HFFc6 (cell line): ENCODE results near the gene WDR53. TPM values are rescaled to one million over a fixed set of nuclear protein-coding genes. Genes with fewer than 3 reads are reported as not detected.
"Not testable (repeated sequence)": the region's sequence is repeated elsewhere in the genome, so short reads cannot be mapped to it uniquely, and the experiment has no call there.

Source experiments
- DNase-seq: peaks from one replicate; pipeline ENCODE4 v3.0.0-alpha.2; 2018
- H3K27ac Mint-ChIP-seq: 2 replicates; pipeline ENCODE4 v1.8.0; 2020; ENCODE audit warnings: mild to moderate bottlenecking, mixed read lengths
- H3K27me3 Mint-ChIP-seq: 2 replicates; pipeline ENCODE4 v1.8.0; 2021; ENCODE audit warnings: mild to moderate bottlenecking, moderate library complexity, mixed read lengths; ENCODE audit not compliant: insufficient read depth
- H3K36me3 Mint-ChIP-seq: 2 replicates; pipeline ENCODE4 v1.8.0; 2021; ENCODE audit warnings: low read depth, mixed read lengths
- H3K4me1 Mint-ChIP-seq: 2 replicates; pipeline ENCODE4 v1.8.0; 2020; ENCODE audit warnings: low read depth, mixed read lengths
- H3K4me3 Mint-ChIP-seq: 2 replicates; pipeline ENCODE4 v1.8.0; 2020; ENCODE audit warnings: mild to moderate bottlenecking, moderate library complexity, mixed read lengths
- H3K9me3 Mint-ChIP-seq: 2 replicates; pipeline ENCODE4 v1.8.0; 2020; ENCODE audit warnings: mild to moderate bottlenecking, mixed read lengths
- CTCF ChIP-seq: fragments of 200-600 bp; sonication (generic); IDR thresholded peaks from 2 replicates; pipeline ENCODE4 v1.5.0; 2021; ENCODE audit warnings: antibody characterized with exemption, mild to moderate bottlenecking
- long read RNA-seq: library from polyadenylated mRNA; unstranded; transcript quantifications from one replicate; pipeline ENCODE4 v2.0.0, GENCODE V29; 2019
- total RNA-seq, 6 experiments: library from RNA; stranded (reverse); fragmentation: NEBNext Ultra II Directional; extraction: Animal tissue kit (Norgen Biotek cat#: 25700); gene quantifications; 2 replicates in 1 of 6; 3 replicates in 5 of 6; pipeline ENCODE4 v1.2.3, GENCODE V29; 2021

Gene WDR53
- total RNA-seq = 10 to 100 TPM in 1 of 6 experiments, 1 to 10 TPM in 5; 6.6 to 10.2 (median 9.1) TPM
- long read RNA-seq, partial matches to known transcripts = 2 of 12 reads
- long read RNA-seq, other reads (novel, unspliced or antisense) = 9 of 12 reads

- Mint-ChIP-seq H3K4me1 (peaks cover 43% of the 10 kb centered on the region), H3K9me3 (no peaks in the 10 kb centered on the region), H3K27me3 (no peaks in the 10 kb centered on the region), H3K4me3 (peak within 1 kb of the TSS; percentile 96), H3K36me3 (no peaks in the 10 kb centered on the region), H3K27ac (peak within 1 kb of the TSS; percentile 83)
- DNase-seq = peak; percentile 90
- no peak for TF ChIP-seq CTCF
Observed at GRCh38 chr3:196568246-196569002, at the start of gene WDR53, which contains the start of gene FBXO45. Gene WDR53 (minus strand): TSS chr3:196568554. CDS start chr3:196561475, 7,079 bp downstream. Gene FBXO45 (plus strand): TSS chr3:196568660. CDS start chr3:196568985, 325 bp downstream.

GRCh38 chr3:196617256-196617655 is 48.9 kb upstream of the WDR53 start:
- Mint-ChIP-seq H3K9me3 (no peaks in the 10 kb centered on the region), H3K27me3 (peaks cover 5% of the 10 kb centered on the region), H3K4me3 (no peak overlapping the region), H3K27ac (no peak overlapping the region), H3K36me3 (no peaks in the 10 kb centered on the region), H3K4me1 (peaks cover 9% of the 10 kb centered on the region)
- TF ChIP-seq CTCF = no peak
- DNase-seq = no peak

GRCh38 chr3:196615234-196615633 is 46.9 kb upstream of the WDR53 start:
- not testable (repeated sequence) for H3K36me3 Mint-ChIP-seq, H3K27ac Mint-ChIP-seq, H3K9me3 Mint-ChIP-seq, H3K4me3 Mint-ChIP-seq, DNase-seq, H3K27me3 Mint-ChIP-seq
- peaks cover 10% of the 10 kb centered on the region for H3K4me1 Mint-ChIP-seq

GRCh38 chr3:196611761-196612483 is 43.6 kb upstream of the WDR53 start:
- Mint-ChIP-seq H3K36me3 (no peaks in the 10 kb centered on the region), H3K9me3 (no peaks in the 10 kb centered on the region), H3K27me3 (peaks cover 12% of the 10 kb centered on the region), H3K27ac (no peak overlapping the region), H3K4me1 (peaks cover 14% of the 10 kb centered on the region), H3K4me3 (no peak overlapping the region)
- no peak for DNase-seq
- TF ChIP-seq CTCF = no peak

- H3K36me3 Mint-ChIP-seq = no peaks in the 10 kb centered on the region
- H3K27ac Mint-ChIP-seq = no peak overlapping the region
- TF ChIP-seq CTCF = no peak
- H3K4me3 Mint-ChIP-seq = no peak overlapping the region
- peaks cover 11% of the 10 kb centered on the region for H3K27me3 Mint-ChIP-seq
- DNase-seq = no peak
- H3K9me3 Mint-ChIP-seq = no peaks in the 10 kb centered on the region
- H3K4me1 Mint-ChIP-seq = peaks cover 14% of the 10 kb centered on the region
Observed at GRCh38 chr3:196609805-196610515, 41.6 kb upstream of the WDR53 start.
